GM06990 (cell line): ENCODE results near the gene FBXL20.
A peak's percentile ranks its signal among the peaks of the same experiment; 100 is the strongest.
"Not testable (repeated sequence)": the region's sequence is repeated elsewhere in the genome, so short reads cannot be mapped to it uniquely, and the experiment has no call there.

ENCODE experiments used
- DNase-seq: peaks from one replicate; pipeline ENCODE4 v3.0.0-alpha.2; 2011; ENCODE audit not compliant: insufficient read length; ENCODE audit errors: extremely low read depth
- H3K27me3 ChIP-seq: replicated peaks from 2 replicates; pipeline ENCODE4 v1.6.0; 2011; ENCODE audit warnings: low read length; ENCODE audit not compliant: control insufficient read depth, insufficient read depth
- H3K36me3 ChIP-seq: 2 replicates; pipeline ENCODE4 v1.5.1; 2011; ENCODE audit warnings: low read length; ENCODE audit not compliant: control insufficient read depth, insufficient read depth
- H3K4me3 ChIP-seq: replicated peaks from 2 replicates; pipeline ENCODE4 v1.5.1; 2011; ENCODE audit warnings: low read depth, mild to moderate bottlenecking, control low read depth, low read length
- TF ChIP-seq, protein P1 (sequence below): IDR thresholded peaks from 2 replicates; pipeline ENCODE4 v1.5.1; 2011; ENCODE audit warnings: low read length, control low read depth, mild to moderate bottlenecking, inconsistent platforms; ENCODE audit not compliant: insufficient read depth, poor library complexity, severe bottlenecking

The FBXL20 gene

DNA sequence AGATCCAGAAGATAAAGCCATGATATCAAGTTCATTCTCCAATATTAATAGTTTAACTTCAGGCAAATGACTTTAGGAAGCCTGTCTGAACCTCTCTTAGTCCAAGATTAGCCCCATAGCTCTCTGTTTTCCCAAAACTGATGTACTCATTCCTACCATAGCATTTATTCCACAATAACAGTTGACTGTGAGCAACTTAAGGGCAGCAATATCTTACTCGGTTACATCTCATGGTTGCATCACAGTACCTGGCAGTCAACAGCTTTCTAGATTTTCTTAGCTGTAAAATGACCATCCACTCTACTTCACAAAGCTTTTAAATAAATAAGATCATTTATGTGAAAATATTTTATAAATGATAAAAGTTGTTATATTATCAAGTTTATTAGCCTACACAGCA lies 117.5 kb downstream of the FBXL20 start:
- TF ChIP-seq, protein P1, sequence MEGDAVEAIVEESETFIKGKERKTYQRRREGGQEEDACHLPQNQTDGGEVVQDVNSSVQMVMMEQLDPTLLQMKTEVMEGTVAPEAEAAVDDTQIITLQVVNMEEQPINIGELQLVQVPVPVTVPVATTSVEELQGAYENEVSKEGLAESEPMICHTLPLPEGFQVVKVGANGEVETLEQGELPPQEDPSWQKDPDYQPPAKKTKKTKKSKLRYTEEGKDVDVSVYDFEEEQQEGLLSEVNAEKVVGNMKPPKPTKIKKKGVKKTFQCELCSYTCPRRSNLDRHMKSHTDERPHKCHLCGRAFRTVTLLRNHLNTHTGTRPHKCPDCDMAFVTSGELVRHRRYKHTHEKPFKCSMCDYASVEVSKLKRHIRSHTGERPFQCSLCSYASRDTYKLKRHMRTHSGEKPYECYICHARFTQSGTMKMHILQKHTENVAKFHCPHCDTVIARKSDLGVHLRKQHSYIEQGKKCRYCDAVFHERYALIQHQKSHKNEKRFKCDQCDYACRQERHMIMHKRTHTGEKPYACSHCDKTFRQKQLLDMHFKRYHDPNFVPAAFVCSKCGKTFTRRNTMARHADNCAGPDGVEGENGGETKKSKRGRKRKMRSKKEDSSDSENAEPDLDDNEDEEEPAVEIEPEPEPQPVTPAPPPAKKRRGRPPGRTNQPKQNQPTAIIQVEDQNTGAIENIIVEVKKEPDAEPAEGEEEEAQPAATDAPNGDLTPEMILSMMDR, result no peak
- Histone ChIP-seq H3K36me3 (no peaks in the 10 kb centered on the region; the same call in 1 of the 2 replicates), H3K4me3 (no peak overlapping the region), H3K27me3 (no peaks in the 10 kb centered on the region)
- DNase-seq, result no peak

DNA sequence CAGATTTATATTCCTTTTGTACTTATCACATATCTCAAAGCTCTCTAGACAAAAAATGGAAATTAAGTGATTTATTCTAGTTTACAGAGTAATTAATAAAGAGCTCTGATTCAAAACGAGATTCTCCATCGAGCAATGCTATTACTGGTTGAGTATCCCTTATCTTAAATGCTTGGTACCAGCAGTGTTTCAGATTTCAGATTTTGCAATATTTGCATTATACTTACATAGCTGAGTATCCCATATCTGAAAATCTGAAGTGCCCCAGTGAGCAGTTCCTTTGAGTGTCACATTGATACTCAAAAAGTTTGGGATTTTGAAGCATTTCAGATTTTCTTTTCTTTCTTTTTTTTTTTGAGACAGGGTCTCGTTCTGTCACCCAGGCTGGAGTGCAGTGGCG lies 118.3 kb downstream of the FBXL20 start:
- DNase-seq, result no peak
- TF ChIP-seq, protein P1, result no peak
- Histone ChIP-seq H3K27me3 (no peaks in the 10 kb centered on the region), H3K36me3 (no peaks in the 10 kb centered on the region; the same call in 1 of the 2 replicates), H3K4me3 (no peak overlapping the region)

DNA sequence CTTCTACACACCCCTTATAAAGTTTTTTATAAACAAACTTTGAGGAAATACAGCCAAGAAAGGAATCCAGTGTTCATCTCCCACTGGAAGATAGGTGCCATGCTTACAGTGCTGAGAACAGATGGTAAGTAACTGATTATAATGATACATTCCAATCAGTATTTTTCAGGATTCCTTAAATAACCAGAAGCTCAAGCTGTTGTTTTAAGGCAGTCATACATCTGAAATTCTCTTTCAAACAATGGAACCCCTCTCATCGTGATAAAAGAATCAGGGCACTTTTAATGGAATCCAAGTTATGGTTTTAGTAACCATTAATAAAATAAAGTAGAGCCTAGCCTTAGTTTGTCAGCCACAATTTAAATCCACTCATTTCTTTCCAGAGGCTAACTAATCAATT lies 119.6 kb downstream of the FBXL20 start:
- Histone ChIP-seq H3K4me3 (no peak overlapping the region), H3K36me3 (no peaks in the 10 kb centered on the region; the same call in 1 of the 2 replicates), H3K27me3 (no peaks in the 10 kb centered on the region)
- TF ChIP-seq, protein P1, result no peak
- DNase-seq, result no peak

DNA sequence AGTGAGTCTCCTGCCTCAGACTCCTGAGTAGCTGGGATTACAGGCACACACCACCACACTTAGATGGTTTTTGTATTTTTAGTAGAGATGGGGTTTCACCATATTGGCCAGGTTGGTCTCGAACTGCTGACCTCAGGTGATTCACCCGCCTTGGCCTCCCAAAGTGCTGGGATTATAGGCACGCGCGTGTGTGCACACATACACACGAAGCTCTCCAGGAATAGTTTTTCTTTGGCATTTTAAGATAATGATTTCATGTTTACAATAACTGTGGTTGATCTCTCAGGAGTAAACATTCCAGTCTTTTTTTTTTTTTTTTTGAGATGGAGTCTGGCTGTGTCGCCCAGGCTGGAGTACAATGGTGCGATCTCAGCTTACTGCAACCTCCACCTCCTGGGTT lies 123.2 kb downstream of the FBXL20 start:
- H3K27me3 ChIP-seq, DNase-seq, H3K4me3 ChIP-seq, H3K36me3 ChIP-seq: not testable (repeated sequence)

DNA sequence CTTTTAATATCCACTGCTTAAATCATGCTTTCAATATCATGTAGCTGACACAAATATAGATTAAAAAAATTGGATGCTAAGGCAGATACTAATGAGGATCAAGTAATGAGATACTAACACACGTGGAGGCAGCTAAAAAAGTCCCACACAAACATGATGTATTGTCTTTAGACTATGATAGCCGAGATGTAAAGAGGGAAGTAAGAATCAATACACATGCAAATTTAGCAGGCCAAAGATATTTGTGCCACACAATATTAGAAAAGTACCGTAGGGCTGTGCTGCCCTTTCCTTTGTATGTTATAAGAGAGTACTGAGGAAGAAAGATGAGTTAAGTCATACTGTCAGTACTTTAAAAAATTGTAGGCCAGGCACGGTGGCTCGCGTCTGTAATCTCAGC lies 124.3 kb downstream of the FBXL20 start:
- H3K27me3 ChIP-seq, result no peaks in the 10 kb centered on the region
- TF ChIP-seq, protein P1, result no peak
- H3K36me3 ChIP-seq, result no peaks in the 10 kb centered on the region; the same call in 1 of the 2 replicates
- H3K4me3 ChIP-seq, result no peak overlapping the region
- peak; percentile 29 for DNase-seq

DNA sequence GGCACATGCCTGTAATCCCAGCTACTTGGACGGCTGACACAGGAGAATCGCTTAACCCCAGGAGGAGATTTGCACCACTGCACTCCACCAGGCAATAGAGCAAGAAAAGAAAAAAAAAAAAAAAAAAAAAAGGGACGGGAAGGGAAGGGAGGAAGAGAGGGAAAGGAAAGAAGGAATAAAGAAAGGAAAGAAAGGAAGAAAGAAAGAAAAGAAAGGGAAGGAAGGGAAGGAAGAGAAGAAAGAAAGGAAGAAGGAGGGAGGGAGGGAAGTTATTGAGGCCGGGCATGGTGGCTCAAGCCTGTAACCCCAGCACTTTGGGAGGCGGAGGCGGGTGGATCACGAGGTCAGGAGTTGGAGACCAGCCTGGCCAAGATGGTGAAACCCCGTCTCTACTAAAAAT lies 125.3 kb downstream of the FBXL20 start:
- no peak for DNase-seq
- TF ChIP-seq, protein P1, result no peak

More for the DNA sequence above, 125.3 kb downstream of the FBXL20 start:
- Histone ChIP-seq H3K27me3 (no peaks in the 10 kb centered on the region), H3K4me3 (no peak overlapping the region), H3K36me3 (no peaks in the 10 kb centered on the region; the same call in 1 of the 2 replicates)
